VCaP (cell line): ENCODE measurements around the gene ATP2A1.

Experiments
- H3K27ac ChIP-seq: fragments of 450-650 bp; 2 replicates; pipeline ENCODE4 v1.5.1; 2017
- CTCF ChIP-seq: fragments of 450-650 bp; conservative IDR thresholded peaks from 2 replicates; pipeline ENCODE4 v1.5.1; 2017; ENCODE audit warnings: mild to moderate bottlenecking, moderate library complexity

ATP2A1 gene

GRCh38 chr16:28878083-28878926 is at the start of gene ATP2A1:
TSS of gene ATP2A1 (plus strand) at chr16:28878488. CDS start at chr16:28878672, 184 bp downstream.
- peak within 1 kb of the TSS; percentile 37; the same call in 1 of the 2 replicates for H3K27ac ChIP-seq
- no peak for TF ChIP-seq CTCF

- no peak overlapping the region for H3K27ac ChIP-seq
- TF ChIP-seq CTCF, result no peak
Observed at GRCh38 chr16:28829747-28830146, 48.5 kb upstream of the ATP2A1 start.

- H3K27ac ChIP-seq, result no peak overlapping the region
- TF ChIP-seq CTCF, result no peak
Observed at GRCh38 chr16:28830531-28830930, 47.8 kb upstream of the ATP2A1 start.

GRCh38 chr16:28834349-28834748 is 43.9 kb upstream of the ATP2A1 start:
- TF ChIP-seq CTCF, result no peak
- no peak overlapping the region for H3K27ac ChIP-seq

GRCh38 chr16:28834873-28835863 is 43.1 kb upstream of the ATP2A1 start:
- H3K27ac ChIP-seq, result no peak overlapping the region
- TF ChIP-seq CTCF, result no peak

GRCh38 chr16:28835864-28836760 is 42.2 kb upstream of the ATP2A1 start:
- H3K27ac ChIP-seq, result no peak overlapping the region
- TF ChIP-seq CTCF, result no peak
